ENCODE measurements around the gene NDUFS7. TPM values are rescaled to one million over a fixed set of nuclear protein-coding genes. Genes with fewer than 3 reads are reported as not detected.

Gene NDUFS7
- total RNA-seq, 1 experiment from 2014 or later = 83.9 TPM

GRCh38 chr19:1408300-1409203 lies 24.8 kb downstream of the NDUFS7 start:
- no peak overlapping the region for H3T11ph ChIP-seq (ENCODE audit: low read length)
- peaks cover 54% of the 10 kb centered on the region for H3K79me2 ChIP-seq (ENCODE audit: insufficient read depth, low read length)
- no peaks in the 10 kb centered on the region for H3K9me3 ChIP-seq (ENCODE audit: control insufficient read depth, low read depth, low read length)
- peaks cover 16 to 33% (median 32%) of the 10 kb centered on the region in 3 experiments for H3K36me3 Mint-ChIP-seq (ENCODE audit: insufficient read depth in 1 of 3, low read depth in 3 of 3)
- TF ChIP-seq CTCF (conservative IDR thresholded peaks at IDR 0.05) = no peak
- H4K20me1 ChIP-seq (ENCODE audit: control insufficient read depth, insufficient read depth, insufficient read length) = no peaks in the 10 kb centered on the region
- H3K79me1 ChIP-seq (ENCODE audit: insufficient read depth, low read depth, low read length, poor library complexity, severe bottlenecking) = no peaks in the 10 kb centered on the region
- no peak overlapping the region for H2BK15ac ChIP-seq (ENCODE audit: low read depth, low read length)
- no peak overlapping the region for H2BK120ac ChIP-seq (ENCODE audit: low read depth, low read length, poor library complexity, severe bottlenecking)
- no peak overlapping the region for H2BK5ac ChIP-seq (ENCODE audit: insufficient read length, low read length)
- H3K18ac ChIP-seq (ENCODE audit: insufficient read length, low read depth, low read length) = no peak overlapping the region
- no peaks in the 10 kb centered on the region; the same call in 1 of the 2 replicates for H3K4me1 ChIP-seq (ENCODE audit: insufficient read depth, low read length)
- H3K56ac ChIP-seq (ENCODE audit: insufficient read length, low read depth, low read length) = no peak overlapping the region
- H2BK12ac ChIP-seq (ENCODE audit: insufficient read length, low read depth, low read length) = no peak overlapping the region
- no peak overlapping the region for H3K23ac ChIP-seq (ENCODE audit: insufficient read length, low read depth, low read length)
- H3K23me2 ChIP-seq (ENCODE audit: insufficient read length, low read depth, low read length, poor library complexity, severe bottlenecking) = peaks cover 6% of the 10 kb centered on the region
- H2BK20ac ChIP-seq (ENCODE audit: low read depth, low read length, poor library complexity, severe bottlenecking) = no peak overlapping the region
- H4K91ac ChIP-seq (ENCODE audit: insufficient read length, low read depth, low read length) = no peak overlapping the region
- H2AK5ac ChIP-seq (ENCODE audit: insufficient read length, low read length) = no peak overlapping the region
- peak overlapping the region; percentile 92 to 98 for H3K4me3 Mint-ChIP-seq
- no CpG with 5 or more reads among the region's 69 CpGs for WGBS (ENCODE audit: extremely low coverage, insufficient read length, low lambda C conversion rate)
- peak overlapping the region; percentile 88 for H3K14ac ChIP-seq (ENCODE audit: insufficient read depth, low read length)
- peak overlapping the region; percentile 93 to 99 (median 93) for H3K27ac Mint-ChIP-seq
- H3K27me3 ChIP-seq (ENCODE audit: insufficient read depth, low read length) = no peaks in the 10 kb centered on the region
- H4K8ac ChIP-seq (replicated peaks; ENCODE audit: insufficient read length, low read depth, low read length) = no peak overlapping the region
- no peak overlapping the region for H3K27ac ChIP-seq (ENCODE audit: insufficient read length, low read depth, low read length)
- no peak for DNase-seq
- peaks cover 2% of the 10 kb centered on the region; the same call in 1 of the 2 replicates for H3K27me3 Mint-ChIP-seq (ENCODE audit: low read depth)
- peak overlapping the region; percentile 85 for H3K4me2 ChIP-seq (ENCODE audit: insufficient read depth, insufficient read length, low read length)
- peaks cover 34 to 35% of the 10 kb centered on the region in 2 experiments for H3K4me1 Mint-ChIP-seq
- no peaks in the 10 kb centered on the region for H3K9me3 Mint-ChIP-seq
- no peak overlapping the region for H2AFZ ChIP-seq (ENCODE audit: low read length)
- H3K9ac ChIP-seq (ENCODE audit: extremely low read depth, insufficient read length, low read length) = peak overlapping the region; percentile 64
- H4K5ac ChIP-seq (ENCODE audit: insufficient read length, low read depth, low read length) = no peak overlapping the region
- no peak overlapping the region; the same call in 1 of the 2 replicates for H3K4ac ChIP-seq (ENCODE audit: low read depth, low read length)
